ENCODE data around the gene TRAK2. TPM values are rescaled to one million over a fixed set of nuclear protein-coding genes. Genes with fewer than 3 reads are reported as not detected.

TRAK2 gene
- total RNA-seq, 2 donors from 2014 or later = 14.8 to 15.2 TPM

- H3K27me3 Mint-ChIP-seq (ENCODE audit: insufficient read depth) = no peaks in the 10 kb centered on the region
- no peak overlapping the region for H3K27ac ChIP-seq (ENCODE audit: low read depth, low read length)
Measured at GRCh38 chr2:201413552-201413951, 37.7 kb downstream of the TRAK2 start.

GRCh38 chr2:201413143-201413542 lies 38.1 kb downstream of the TRAK2 start:
- 0% methylated on average over 1 of the region's 2 CpGs; no CpG with 5 or more reads in 1 of the 2 experiments for WGBS, 2 experiments (ENCODE audit: insufficient coverage in 1 of 2, insufficient read length in 1 of 2)
- H3K27me3 ChIP-seq (ENCODE audit: control insufficient read depth, insufficient read depth, low read length, poor library complexity, severe bottlenecking) = no peaks in the 10 kb centered on the region
- H3K9ac ChIP-seq (ENCODE audit: extremely low read depth, low read length, poor library complexity, severe bottlenecking) = no peak overlapping the region
- H3K9me3 Mint-ChIP-seq = no peaks in the 10 kb centered on the region
- no peaks in the 10 kb centered on the region for H3K4me1 Mint-ChIP-seq
- H3K4me3 Mint-ChIP-seq = no peak overlapping the region
- TF ChIP-seq CTCF (conservative IDR thresholded peaks at IDR 0.05) = no peak
- no peaks in the 10 kb centered on the region for H3K27me3 Mint-ChIP-seq (ENCODE audit: insufficient read depth)
- no peaks in the 10 kb centered on the region for H3K4me1 ChIP-seq (ENCODE audit: control insufficient read depth, insufficient read depth, low read length)
- no peak overlapping the region for H3K27ac Mint-ChIP-seq
- H3K36me3 Mint-ChIP-seq (ENCODE audit: low read depth) = no peaks in the 10 kb centered on the region
- H3K27ac ChIP-seq (ENCODE audit: low read depth, low read length) = no peak overlapping the region
- no peak overlapping the region for H3K4me3 ChIP-seq (ENCODE audit: low read length)
- no peaks in the 10 kb centered on the region for H3K9me3 ChIP-seq (ENCODE audit: control insufficient read depth, low read length)
- DNase-seq = no peak
- H3K36me3 ChIP-seq (ENCODE audit: control insufficient read depth, insufficient read depth, low read length) = no peaks in the 10 kb centered on the region

More at GRCh38 chr2:201413552-201413951, 37.7 kb downstream of the TRAK2 start:
- H3K27me3 ChIP-seq (ENCODE audit: control insufficient read depth, insufficient read depth, low read length, poor library complexity, severe bottlenecking) = no peaks in the 10 kb centered on the region
- Mint-ChIP-seq H3K36me3 (ENCODE audit: low read depth) (no peaks in the 10 kb centered on the region), H3K27ac (no peak overlapping the region), H3K9me3 (no peaks in the 10 kb centered on the region), H3K4me3 (no peak overlapping the region), H3K4me1 (no peaks in the 10 kb centered on the region)
- no peak overlapping the region for H3K4me3 ChIP-seq (ENCODE audit: low read length)
- 68 to 100% methylated on average over 1 to 4 of the region's 4 CpGs for WGBS, 2 experiments (ENCODE audit: insufficient coverage in 1 of 2, insufficient read length in 1 of 2)
- no peak for DNase-seq
- no peaks in the 10 kb centered on the region for H3K4me1 ChIP-seq (ENCODE audit: control insufficient read depth, insufficient read depth, low read length)
- no peak for TF ChIP-seq CTCF (conservative IDR thresholded peaks at IDR 0.05)
- H3K36me3 ChIP-seq (ENCODE audit: control insufficient read depth, insufficient read depth, low read length) = peaks cover 2% of the 10 kb centered on the region
- no peak overlapping the region for H3K9ac ChIP-seq (ENCODE audit: extremely low read depth, low read length, poor library complexity, severe bottlenecking)
- H3K9me3 ChIP-seq (ENCODE audit: control insufficient read depth, low read length) = no peaks in the 10 kb centered on the region

- H3K27ac ChIP-seq (ENCODE audit: low read depth, low read length) = no peak overlapping the region
- no peak overlapping the region for H3K9ac ChIP-seq (ENCODE audit: extremely low read depth, low read length, poor library complexity, severe bottlenecking)
- no peak for DNase-seq
- no peak overlapping the region for H3K4me3 ChIP-seq (ENCODE audit: low read length)
- Mint-ChIP-seq H3K4me3 (no peak overlapping the region), H3K27ac (no peak overlapping the region), H3K27me3 (ENCODE audit: insufficient read depth) (no peaks in the 10 kb centered on the region), H3K4me1 (no peaks in the 10 kb centered on the region), H3K9me3 (no peaks in the 10 kb centered on the region), H3K36me3 (ENCODE audit: low read depth) (no peaks in the 10 kb centered on the region)
- TF ChIP-seq CTCF (conservative IDR thresholded peaks at IDR 0.05) = no peak
- no peaks in the 10 kb centered on the region for H3K4me1 ChIP-seq (ENCODE audit: control insufficient read depth, insufficient read depth, low read length)
- no peaks in the 10 kb centered on the region for H3K27me3 ChIP-seq (ENCODE audit: control insufficient read depth, insufficient read depth, low read length, poor library complexity, severe bottlenecking)
- H3K9me3 ChIP-seq (ENCODE audit: control insufficient read depth, low read length) = no peaks in the 10 kb centered on the region
- no peaks in the 10 kb centered on the region for H3K36me3 ChIP-seq (ENCODE audit: control insufficient read depth, insufficient read depth, low read length)
Measured at GRCh38 chr2:201411421-201411820, 39.8 kb downstream of the TRAK2 start.
